ENCODE results near the gene RTL10.
"Not testable (repeated sequence)": the region's sequence is repeated elsewhere in the genome, so short reads cannot be mapped to it uniquely, and the experiment has no call there.

RTL10 gene

DNA sequence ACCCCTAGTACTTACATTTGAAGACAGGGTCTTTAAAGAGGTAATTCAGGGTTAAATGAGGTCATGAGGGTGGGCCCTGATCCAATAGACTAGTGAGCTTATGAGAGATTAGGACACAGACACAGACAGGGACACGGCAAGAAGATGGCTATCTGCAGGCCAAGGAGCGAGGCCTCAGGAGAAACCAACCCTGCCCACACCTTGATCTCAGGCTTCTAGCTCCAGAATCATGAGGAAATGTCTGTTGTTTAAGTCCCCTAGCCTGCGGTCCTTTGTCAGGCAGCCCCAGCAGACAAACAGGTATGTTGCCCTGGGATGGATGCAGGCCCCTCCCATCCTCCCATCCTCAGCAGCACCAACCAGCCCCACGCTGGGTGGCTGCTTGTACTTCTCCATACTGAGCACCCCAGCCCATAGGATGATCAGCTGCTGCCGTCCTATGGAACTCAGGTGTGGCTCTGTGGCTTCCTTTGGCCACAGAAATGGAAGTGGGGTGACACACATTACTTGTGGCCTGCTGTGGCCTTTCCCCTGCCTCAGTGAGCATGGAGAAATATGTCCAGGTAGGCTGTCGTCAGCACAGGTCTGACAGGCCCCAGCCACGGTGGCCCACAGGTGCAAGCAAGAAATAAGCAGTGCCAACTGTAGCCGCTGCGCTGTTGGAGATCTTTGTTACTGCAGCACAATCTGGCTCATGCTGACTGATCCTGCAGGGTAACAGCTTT lies 7.9 kb downstream of the RTL10 start:
- no peak for DNase-seq (ENCODE audit: low read depth in 1 of 2, low spot score in 1 of 2)

DNA sequence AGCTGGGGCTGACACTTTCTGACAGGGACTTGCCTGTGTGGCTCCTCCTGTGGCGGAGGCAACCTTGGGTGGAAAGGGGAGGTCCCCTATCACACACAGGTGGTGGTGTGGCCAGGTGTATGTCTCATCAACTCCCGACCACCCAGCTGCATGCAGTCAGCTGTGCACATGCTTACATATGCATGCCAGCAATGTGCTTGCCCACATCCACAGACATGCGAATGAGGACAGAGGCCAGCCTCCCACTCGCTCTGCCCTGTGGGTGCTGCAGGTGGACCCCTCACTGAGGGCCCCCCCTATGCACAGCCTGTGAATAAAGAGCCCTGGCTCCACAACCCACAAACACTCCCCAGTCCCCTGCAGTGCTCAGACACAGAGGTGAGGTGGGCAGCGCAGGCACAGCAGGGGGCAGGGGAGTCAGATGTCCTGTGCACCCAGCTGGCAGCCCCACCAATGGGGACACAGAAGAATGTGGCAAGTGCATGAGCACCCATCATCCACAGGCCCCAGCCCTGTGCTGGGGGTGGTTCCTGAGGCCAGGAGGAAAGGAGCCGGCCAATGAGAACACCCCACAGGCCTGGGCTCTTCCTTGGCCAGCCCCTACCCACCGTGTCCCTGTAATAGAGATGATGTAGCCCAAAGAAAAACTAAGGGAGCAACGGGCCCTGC lies 9.5 kb downstream of the RTL10 start:
- DNase-seq (ENCODE audit: low read depth in 1 of 2, low spot score in 1 of 2) = no peak

DNA sequence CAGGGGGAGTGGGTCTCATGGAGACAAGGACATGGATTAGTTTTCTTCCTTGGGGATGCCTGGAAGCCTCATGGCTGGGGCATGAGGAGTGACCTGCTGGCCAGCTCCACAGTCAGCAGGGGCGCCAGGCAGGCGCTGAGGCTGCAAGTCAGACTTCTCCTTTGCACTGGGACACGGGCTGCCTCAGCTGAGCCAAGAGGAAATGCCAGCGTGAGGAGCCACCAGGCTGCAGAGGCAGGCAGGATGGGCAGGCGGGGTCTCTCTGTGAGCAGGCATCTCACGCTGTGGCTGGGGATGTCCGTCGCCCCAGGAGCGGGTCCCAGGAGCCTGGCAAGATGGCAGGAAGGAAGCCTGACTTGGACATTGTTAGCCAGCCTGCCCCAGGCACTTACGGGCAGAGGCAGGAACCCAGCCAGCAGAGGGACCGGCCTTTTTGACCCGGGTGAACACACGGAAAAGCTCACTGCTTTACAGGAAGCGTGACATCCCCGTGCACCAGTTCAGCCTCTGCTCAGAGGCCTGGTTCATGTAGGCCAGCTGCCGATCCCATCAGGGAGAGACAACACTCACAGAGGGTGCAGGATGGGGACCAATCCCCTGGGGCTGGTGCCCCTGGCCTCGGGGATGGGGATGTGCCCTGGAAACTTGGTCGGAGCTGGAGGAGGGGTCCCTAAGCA lies 10.2 kb downstream of the RTL10 start:
- no peak for DNase-seq (ENCODE audit: low read depth in 1 of 2, low spot score in 1 of 2)

DNA sequence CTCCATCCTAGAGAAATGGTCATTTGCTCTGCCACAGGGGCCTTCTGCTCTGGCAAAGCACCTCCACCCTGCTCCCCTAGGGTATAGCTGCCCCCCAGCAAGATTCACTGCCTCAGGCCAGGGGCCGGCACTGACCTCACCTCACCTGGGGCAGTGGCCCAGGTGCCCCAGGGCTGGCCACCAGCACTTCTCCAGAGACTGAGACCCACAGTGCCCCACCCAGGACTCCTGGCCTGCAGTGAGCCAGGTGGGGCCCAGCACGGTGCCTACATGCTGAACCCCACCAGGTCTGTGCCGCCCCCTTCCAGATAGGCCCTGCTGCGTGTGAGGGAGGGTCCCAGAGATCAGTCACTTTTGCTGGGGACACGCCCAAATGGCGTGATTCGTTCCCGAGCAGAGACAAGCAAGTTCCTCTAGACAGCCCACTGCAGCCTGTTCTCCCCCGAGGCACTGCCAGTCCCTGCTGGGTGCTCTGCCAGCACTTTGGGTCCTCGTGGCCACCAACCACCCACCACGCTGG lies 10.8 kb downstream of the RTL10 start:
- DNase-seq (ENCODE audit: low read depth in 1 of 2, low spot score in 1 of 2) = no peak

DNA sequence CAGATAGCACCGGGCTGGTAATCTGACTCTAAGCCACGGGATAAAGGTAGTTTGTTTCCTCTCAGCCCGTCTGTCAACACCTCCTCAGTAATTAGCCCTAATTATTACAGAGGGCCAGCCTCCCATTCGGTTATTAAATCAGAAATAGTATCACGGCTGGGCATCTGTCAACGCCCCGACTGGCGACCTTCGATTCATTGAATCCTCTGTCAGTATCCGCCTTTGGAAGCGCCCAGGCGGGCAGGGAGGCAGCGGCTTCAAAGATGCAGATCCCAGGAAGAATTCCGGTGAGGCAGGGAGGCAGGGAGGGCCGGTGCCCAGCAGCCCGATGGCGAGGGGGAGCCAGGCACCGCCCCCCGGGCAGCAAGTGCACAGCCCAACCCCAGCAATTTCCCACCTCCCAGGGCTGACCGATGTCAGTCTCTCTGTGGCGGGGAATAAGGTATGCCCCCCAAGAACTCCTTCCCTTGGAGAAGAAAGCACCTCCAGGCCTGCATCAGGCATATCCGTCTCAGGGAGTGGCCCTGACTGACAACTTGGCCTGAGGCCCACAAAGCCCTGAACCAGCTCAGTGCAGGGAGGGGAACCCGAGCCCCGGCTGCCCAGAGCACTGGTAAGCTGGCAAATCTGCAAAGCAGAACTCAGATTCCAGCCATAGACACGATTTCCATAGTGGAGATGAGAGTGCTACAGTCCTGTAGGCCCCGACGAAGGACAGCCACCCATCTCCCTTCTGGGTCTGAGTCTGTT lies 11.4 kb downstream of the RTL10 start:
- DNase-seq (ENCODE audit: low read depth in 1 of 2, low spot score in 1 of 2) = no peak

DNA sequence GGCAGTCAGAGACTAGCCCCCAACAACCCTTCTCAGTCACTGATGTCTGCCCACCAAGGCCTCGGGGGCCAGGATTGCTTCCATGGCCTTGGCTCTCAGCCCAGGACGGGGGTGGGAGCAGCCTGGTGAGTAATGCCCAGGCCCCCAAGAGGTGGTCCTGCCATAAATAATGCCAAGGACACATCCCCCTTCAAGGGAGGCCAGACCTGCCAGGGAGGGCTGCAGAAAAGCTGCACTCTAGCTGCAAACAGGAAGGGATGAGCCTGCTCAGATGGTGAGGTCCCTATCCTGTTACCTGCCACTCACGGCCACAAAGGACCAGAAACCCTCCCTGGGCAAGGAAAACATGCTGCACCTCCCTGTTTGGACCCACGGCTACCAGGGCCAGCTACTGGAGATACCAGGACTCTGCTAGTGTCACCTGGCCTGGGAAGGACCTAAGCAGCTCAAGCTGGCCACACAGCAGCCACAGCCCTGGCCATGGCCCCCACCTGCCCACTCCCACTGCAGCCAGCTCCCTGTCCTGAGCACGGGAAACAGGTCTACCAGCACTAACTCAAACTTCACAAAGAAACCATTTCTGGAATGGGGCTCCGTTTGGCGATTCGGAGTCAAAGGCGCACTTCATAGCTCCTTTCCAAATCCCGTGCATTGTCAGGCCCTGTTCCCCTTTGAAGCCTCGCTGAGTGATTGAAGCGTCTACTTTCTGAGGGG lies 12.1 kb downstream of the RTL10 start:
- no peak for DNase-seq (ENCODE audit: low read depth in 1 of 2, low spot score in 1 of 2)

DNA sequence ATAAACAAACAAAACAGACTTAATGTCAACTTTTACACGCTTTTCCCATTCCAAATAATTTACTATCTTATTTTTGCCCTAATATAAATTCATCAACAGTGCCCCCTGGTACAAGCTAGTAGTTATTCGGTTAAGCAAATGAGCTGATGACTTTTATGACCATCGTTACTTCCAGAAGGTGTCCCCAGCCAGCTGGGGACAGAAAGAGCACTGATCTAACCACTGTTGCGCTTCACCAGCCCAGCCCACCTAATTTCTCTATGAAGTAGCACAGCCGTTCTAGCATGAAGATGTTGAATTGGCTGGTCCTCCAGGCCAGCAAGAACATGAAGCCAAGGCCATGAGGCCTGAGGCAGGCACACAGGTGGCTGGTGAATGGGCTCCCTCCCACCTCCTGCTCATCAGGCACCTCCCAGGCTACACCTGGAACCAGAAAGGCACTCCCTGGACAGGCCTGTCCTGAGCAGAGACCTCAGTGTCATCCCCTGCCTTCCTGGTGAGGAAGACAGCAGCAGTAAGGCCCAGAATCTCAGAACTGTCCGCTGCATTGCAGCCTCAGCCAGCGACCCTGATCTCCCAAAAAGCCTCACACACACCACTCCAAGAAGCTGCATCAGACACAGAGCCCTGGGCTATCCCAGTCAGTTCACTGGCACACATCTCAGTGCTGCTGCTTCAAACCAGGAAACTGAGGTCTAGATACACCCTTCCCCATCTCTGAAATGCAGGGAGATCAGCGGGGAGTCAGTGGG lies 12.9 kb downstream of the RTL10 start:
- DNase-seq (ENCODE audit: low read depth in 1 of 2, low spot score in 1 of 2) = no peak

DNA sequence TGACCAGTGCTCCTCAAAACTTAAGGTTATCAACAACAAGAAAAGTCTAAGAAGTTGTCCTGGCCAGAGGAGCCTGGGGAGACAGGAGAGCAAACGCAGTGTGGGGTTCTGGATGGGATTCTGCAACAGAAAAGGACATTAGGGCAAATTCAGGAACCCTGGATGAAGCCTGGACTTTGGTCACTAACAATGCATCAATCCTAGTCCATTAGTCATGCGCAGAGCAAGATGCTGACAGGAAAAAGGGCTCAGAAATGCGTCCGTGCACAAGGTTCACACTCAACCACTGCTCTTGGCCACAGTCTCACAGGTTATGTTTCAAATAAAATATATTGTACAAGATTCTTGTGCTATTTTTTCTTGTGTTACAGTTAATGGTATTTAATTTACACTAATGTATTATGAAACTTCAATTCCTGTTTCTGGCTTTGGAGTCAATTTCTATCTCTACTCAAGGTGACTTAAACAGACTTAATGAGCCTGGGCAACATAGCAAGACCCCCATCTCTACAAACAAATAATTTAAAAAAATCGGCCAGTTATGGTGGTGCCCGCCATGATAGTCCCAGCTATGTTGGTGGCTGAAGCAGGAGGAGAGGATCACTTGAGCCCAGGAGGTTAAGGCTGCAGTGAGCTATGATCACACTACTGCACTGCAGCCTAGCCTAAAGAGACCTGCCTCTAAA lies 13.6 kb downstream of the RTL10 start:
- no peak for DNase-seq (ENCODE audit: low read depth in 1 of 2, low spot score in 1 of 2)

DNA sequence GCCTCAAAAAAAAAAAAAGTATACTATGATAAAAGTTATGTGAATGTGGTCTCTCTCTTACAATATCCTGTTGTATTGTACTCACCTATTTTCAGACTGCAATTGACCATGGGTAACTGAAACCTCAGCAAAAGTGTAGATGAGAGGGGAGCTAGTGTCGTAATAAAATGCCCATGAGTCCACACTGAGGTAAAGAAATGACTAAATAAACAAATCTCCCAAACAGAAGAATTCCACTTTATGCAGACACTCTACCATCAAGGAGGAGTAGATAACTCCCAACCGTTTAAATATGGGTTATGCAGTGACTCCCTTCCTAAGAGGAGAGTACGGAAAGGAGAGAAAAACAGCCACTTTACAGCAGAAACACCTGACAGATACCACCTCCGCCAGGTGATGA lies 14.6 kb downstream of the RTL10 start:
- no peak for DNase-seq (ENCODE audit: low read depth in 1 of 2, low spot score in 1 of 2)

DNA sequence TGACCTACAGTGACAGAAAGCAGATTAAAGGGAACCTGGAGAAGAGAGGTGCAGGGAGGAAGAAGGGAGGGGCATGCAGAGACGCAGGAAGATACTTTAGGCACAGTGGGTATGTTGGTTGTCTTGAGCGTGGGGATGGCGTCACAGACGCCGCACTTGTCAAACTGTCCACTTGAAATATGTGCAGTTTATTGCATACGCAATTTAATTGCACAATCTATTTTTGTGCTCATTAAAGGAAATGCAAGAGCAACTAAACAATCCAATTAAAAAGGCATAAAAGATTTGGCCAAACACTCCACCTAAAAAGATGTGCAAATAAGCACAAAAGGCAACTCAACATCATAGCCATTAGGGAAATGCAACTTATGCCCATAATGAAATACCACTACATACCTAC lies 16.8 kb downstream of the RTL10 start:
- no peak for DNase-seq (ENCODE audit: low read depth in 1 of 2, low spot score in 1 of 2)

DNA sequence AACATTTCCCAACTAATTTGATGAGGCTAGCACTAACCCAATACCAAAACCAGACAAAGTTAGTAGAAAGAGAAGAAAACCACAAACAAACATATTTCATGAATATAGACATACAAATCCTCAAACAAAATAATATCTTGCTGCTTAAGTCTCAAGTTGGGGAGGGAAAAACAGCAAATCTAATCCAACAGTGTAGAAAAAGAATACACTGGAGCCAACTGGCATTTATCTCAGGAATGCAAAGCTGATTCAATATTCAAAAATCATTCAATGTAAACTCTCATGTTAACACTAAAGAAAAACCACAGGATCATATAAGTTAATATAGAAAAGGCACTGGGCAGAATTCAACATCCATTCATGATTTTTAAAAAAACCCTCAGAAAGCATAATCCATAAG lies 18.2 kb downstream of the RTL10 start:
- no peak for DNase-seq (ENCODE audit: low read depth in 1 of 2, low spot score in 1 of 2)

DNA sequence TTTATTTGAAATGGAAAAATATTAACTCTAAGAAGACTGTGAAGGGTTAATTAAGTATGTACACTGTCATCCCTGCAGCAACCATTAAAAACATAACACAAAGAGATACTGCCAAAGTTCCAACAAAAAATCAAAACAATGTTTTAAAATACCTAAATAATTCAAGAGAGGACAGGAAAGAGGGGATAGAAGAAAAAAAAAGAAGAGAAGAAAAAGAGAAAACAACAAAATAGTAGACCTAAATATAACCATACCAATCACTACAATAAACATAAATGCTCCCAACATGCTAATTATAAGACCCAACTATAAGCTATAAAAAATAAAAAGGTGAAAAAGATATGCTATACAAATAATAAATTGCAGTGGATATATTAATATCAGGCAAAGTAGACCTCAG lies 20.1 kb downstream of the RTL10 start:
- DNase-seq (ENCODE audit: low read depth in 1 of 2, low spot score in 1 of 2) = no peak

DNA sequence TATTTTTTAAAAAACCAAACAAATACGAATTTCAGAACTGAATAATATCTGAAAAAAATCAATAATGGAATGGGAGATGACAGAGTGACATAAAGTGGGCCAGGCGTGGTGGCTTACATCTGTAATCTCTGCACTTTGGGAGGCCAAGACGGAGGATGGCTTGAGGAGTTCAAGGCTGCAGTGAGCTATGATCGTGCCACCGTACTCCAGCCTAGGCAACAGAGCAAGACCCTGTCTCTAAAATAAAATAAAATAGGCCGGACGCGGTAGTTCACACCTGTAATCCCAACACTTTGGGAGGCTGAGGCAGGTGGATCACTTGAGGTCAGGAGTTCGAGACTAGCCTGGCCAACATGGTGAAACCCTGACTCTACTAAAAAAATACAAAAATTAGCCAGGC lies 21.3 kb downstream of the RTL10 start:
- DNase-seq (ENCODE audit: low read depth in 1 of 2, low spot score in 1 of 2) = not testable (repeated sequence)

DNA sequence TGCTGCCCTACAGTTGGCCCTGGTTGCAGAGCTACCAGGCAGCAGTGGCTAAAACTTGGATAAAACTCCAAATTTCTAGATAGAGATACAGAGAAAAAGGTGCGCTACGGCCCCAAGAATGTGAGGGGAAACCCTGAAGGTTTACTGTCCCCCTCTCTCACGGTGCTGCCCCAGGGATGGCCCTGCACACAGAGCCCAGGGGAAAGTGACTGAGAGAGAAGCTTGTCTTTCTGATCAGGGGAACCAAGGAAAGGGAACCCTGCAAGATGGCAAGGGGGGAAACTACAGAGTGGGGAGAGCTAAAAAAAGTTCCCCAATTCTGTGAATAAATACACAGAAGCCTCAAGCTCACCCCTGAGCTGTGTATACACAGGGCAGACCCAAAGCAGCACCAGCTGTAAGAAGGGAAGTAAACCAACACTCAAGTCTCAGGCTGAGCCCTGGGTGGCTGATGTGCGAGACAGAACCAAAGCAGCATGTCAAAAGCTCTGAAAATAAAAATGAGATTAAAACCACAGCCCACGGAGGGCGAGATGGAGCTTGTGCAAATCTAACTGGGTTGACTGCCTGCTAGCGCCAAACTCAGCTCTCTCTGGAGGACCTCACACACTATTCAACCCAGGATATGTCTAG lies 22.1 kb downstream of the RTL10 start:
- no peak for DNase-seq (ENCODE audit: low read depth in 1 of 2, low spot score in 1 of 2)

DNA sequence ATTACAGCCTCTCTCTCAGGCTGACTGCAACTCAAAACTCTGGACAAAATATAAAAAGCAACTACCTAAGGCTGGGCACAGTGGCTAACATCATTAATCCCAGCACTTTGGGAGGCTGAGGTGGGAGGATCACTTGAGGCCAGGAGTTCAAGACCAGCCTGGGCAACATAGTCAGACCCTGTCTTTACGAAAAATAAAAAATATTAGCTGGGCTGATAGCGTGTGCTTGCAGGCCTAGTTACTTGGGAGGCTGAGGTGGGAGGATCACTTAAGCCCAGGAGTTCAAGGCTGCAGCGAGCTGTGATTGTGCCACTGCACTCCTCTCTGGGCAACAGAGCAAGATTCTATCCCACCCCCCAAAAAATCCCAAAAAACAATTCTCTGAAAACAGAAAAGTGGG lies 22.7 kb downstream of the RTL10 start:
- not testable (repeated sequence) for DNase-seq (ENCODE audit: low read depth in 1 of 2, low spot score in 1 of 2)

DNA sequence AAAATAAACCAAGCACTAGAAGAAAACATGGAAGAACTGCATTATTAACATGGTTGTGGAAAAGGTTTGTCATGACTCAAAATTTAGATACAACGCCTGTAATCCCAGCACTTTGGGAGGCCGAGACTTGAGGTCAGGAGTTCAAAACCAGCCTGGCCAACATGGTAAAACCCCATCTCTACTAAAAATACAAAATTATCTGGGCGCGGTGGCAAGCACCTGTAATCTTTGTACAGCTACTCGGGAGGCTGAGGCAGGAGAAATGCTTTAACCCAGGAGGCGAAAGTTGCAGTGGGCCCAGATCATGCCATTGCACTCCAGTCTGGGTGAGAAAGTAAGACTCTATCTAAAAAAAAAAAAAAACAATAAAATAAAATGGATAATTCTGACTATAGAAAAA lies 23.7 kb downstream of the RTL10 start:
- no peak for DNase-seq (ENCODE audit: low read depth in 1 of 2, low spot score in 1 of 2)

DNA sequence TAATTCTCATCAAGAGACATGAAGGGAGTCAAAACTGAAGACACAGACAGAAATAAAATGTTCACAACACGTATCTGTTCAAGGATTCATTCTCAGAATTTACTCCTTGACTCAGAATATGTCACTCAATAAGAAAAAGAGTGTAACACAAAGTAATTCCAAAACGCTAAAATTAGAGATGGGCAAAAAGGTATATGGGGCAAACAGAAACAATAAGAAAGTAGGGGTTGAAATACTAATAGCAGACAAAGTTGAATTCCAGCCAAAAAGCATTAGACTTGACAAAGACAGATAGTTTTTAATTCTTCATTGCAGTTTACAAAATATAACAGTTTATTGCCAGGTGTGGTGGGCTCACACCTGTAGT lies 26.7 kb downstream of the RTL10 start:
- no peak for DNase-seq (ENCODE audit: low read depth in 1 of 2, low spot score in 1 of 2)

DNA sequence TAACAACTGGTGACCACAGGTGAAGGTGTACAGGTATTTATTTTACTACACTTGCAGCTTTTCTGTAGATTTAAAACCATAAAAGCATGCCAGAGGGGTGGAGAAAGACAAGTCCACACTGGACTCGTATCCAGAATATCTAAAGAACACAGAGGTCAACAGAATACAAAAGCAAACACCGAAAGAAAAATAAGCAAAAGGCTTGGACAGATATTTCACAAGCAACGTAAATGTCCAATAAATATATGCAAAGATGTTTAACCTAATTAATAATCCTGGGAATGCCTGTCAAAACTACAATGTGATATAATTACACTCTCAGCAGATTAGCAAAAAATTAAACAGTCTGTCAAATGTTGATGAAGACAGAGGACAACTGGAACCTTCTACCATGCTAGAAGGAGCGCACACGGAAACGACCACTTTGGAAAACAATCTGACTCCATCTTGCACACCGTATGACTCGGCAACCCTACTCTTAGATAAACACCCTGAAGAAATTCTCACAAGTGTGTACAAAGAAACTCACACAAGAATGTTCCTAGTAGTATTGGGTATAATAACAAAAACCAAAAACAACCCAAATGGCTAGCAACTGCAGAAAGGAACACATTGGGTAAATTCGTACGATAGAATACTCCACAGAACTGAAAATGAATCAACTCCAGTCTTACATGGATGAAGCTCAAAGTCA lies 27.2 kb downstream of the RTL10 start:
- no peak for DNase-seq (ENCODE audit: low read depth in 1 of 2, low spot score in 1 of 2)

DNA sequence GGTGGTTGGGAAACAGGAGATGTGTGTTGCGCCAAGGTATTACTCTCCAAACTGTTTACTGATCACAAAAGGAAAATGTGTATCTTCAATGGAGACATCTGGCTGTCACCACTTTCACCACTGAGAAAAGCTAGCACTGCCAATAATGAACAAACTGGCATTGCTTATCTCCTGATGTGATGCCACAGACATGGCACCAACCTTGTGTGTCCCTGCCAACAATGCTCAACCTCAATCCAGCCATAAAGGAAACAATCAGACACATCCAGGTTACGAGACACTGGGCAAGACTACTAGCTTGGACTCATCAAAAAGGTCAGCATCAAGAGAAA lies 28.1 kb downstream of the RTL10 start:
- DNase-seq (ENCODE audit: low read depth in 1 of 2, low spot score in 1 of 2) = no peak

Data from stimulated activated CD4-positive, alpha-beta T cell treated with anti-CD3 and anti-CD28 coated beads, Interleukin-15, amount 100 ng/mL, for 1 hour (primary cell).